ENCODE data around the gene MUC15.

Gene MUC15

DNA sequence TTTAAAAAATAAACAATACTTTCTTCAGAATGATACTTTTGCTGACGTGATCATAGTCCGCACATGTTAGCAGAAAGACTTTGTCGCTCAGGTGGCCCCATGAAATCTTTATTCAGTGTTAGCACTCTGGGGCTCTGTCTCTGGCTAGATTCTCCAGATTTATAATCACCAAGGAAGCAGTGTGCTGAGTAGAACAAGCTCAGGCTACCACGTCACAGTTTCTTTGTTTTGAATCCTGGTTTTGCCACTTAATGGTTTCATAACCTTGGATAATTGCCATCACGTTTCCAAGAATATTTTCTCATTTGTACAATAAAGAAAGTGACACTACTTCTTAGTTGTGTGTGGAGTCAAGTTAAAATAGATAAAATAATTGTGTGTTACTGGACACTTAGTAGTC, 3.9 kb upstream of the MUC15 start:
- Histone ChIP-seq H3K36me3 (no peaks in the 10 kb centered on the region), H3K27me3 (no peaks in the 10 kb centered on the region), H3K9me3 (no peaks in the 10 kb centered on the region), H3K9ac (no peak overlapping the region), H3K4me2 (no peak overlapping the region), H4K20me1 (no peaks in the 10 kb centered on the region), H3K27ac (no peak overlapping the region), H3K4me1 (no peaks in the 10 kb centered on the region), H3K4me3 (no peak overlapping the region)
- no peak for TF ChIP-seq Cebpa-rat (IDR thresholded peaks at IDR 0.05)

DNA sequence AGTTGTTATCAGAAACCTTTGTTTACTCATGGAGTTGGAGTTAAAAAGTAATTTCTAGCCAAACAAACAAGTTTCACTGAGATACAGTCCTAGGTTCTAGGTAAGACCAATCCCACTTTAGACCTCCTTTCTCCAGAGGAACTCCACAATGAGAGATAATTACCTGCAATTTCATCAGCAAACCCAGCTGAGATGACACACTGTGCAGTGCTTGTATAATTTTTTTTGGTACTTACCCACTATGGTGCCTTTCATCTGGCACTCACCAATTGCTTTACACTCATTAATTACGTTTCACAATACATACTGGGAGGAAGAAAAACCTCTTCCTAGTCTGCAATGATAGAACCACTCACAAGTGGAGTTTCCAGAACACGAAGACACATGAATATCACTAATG, 1.8 kb upstream of the MUC15 start:
- H3K4me3 ChIP-seq: no peak overlapping the region
- no peak overlapping the region for H3K4me2 ChIP-seq
- no peaks in the 10 kb centered on the region for H3K27me3 ChIP-seq
- no peaks in the 10 kb centered on the region for H3K36me3 ChIP-seq
- H3K4me1 ChIP-seq: no peaks in the 10 kb centered on the region
- no peaks in the 10 kb centered on the region for H3K9me3 ChIP-seq
- no peak for TF ChIP-seq Cebpa-rat (IDR thresholded peaks at IDR 0.05)
- no peak overlapping the region for H3K27ac ChIP-seq
- no peak overlapping the region for H3K9ac ChIP-seq
- H4K20me1 ChIP-seq: no peaks in the 10 kb centered on the region

DNA sequence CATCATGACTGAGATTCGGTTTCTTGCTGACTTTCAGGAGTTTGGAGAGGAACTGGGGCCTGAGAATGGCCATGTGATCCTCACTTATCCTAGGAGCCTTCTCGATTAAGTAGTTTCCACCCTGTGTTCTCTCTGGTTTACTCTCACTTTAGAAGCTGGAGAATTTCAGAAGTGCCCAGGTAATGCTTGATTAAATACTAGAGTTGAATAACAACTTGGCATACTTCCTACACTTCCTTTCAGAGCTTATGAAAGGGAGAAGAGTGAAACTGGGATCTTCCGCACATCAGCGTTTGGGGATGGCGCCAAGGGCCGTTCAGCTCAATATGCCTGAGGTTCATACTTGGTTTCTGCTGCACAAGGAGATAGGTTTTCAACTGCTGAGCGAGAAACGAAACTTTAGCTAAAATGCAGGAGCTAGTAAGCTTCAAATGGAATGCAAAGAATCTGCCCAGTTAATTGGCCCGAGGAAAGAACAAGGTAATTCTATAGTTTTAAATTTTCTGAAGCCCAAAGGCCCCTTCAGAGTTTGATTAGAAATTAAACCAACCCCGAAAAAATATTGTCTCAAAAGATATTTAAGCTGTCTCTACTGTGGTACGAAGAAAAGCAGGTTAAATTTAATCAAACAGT, 823 bp upstream of the MUC15 start:
- no peaks in the 10 kb centered on the region for H3K9me3 ChIP-seq
- H3K27ac ChIP-seq: no peak overlapping the region
- no peaks in the 10 kb centered on the region for H4K20me1 ChIP-seq
- no peak overlapping the region for H3K4me2 ChIP-seq
- no peak for TF ChIP-seq Cebpa-rat (IDR thresholded peaks at IDR 0.05)
- no peaks in the 10 kb centered on the region for H3K27me3 ChIP-seq
- no peaks in the 10 kb centered on the region for H3K36me3 ChIP-seq
- no peak overlapping the region for H3K9ac ChIP-seq
- no peak overlapping the region for H3K4me3 ChIP-seq
- no peaks in the 10 kb centered on the region for H3K4me1 ChIP-seq

DNA sequence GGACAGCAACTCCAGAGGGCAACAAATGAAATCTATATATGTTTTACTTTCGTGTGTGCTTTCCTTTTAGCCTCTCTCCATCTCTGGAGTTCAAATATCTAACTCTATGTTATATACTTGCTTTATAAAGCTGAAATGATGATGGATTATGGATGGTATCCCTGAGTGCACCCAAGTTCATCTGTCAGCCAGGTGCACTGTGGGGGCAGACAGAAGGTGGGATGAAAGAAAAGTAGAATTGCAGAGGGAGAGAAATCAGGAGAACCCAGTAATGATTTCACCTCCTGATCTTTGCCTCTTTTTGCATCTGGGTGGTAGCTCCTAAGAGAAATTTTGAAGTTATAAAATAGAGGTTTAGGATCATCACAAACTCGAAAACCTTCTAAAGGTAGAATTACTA, 2.4 kb downstream of the MUC15 start:
- no peak overlapping the region for H3K4me2 ChIP-seq
- no peaks in the 10 kb centered on the region for H4K20me1 ChIP-seq
- no peak for TF ChIP-seq Cebpa-rat (IDR thresholded peaks at IDR 0.05)
- no peaks in the 10 kb centered on the region for H3K36me3 ChIP-seq
- H3K4me1 ChIP-seq: no peaks in the 10 kb centered on the region
- H3K9me3 ChIP-seq: no peaks in the 10 kb centered on the region
- H3K9ac ChIP-seq: no peak overlapping the region
- H3K27ac ChIP-seq: no peak overlapping the region
- no peak overlapping the region for H3K4me3 ChIP-seq
- H3K27me3 ChIP-seq: no peaks in the 10 kb centered on the region

DNA sequence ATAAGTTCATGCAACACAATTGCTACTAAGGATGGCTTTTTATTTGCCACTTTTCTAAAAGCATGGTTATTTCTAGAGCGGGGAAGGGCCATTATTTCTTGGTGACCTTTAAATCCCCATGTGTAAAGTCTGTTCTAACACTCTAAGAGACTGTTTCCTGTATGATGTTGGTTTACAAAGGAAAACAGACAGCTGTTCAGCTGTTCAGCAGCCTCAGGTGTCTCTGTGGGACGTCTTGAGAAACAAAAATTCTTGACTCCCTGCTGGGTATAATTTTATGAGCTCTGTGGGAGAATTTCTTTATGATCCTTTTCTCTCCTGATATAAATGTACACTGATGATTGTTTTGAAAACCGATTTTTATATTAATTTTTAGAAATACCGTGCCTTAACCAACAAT, 13.9 kb downstream of the MUC15 start:
- Histone ChIP-seq H4K20me1 (no peaks in the 10 kb centered on the region), H3K9me3 (no peaks in the 10 kb centered on the region), H3K9ac (no peak overlapping the region), H3K4me3 (no peak overlapping the region), H3K4me2 (peak overlapping the region; percentile 40), H3K27ac (no peak overlapping the region), H3K4me1 (peaks cover 15% of the 10 kb centered on the region), H3K36me3 (no peaks in the 10 kb centered on the region), H3K27me3 (no peaks in the 10 kb centered on the region)
- no peak for TF ChIP-seq Cebpa-rat (IDR thresholded peaks at IDR 0.05)

DNA sequence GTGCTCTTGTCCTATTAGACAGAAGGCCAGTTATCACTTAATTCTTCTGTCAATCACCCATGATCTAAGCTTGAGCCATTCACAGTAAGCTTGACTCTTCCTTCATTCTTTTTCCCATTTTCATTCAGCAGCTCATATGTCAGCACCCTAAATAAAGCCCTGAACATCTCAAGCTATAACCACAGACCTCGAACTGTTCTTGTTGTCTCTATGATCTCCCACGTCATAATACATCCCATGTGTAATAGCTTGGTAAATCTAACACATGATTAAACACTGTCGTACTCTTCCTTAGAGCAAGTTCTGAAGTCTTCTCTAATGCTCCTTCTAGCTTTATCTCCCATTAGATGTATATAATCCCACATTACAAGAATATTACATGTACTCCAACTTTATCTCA, 14.4 kb downstream of the MUC15 start:
- H3K27me3 ChIP-seq: no peaks in the 10 kb centered on the region

DNA sequence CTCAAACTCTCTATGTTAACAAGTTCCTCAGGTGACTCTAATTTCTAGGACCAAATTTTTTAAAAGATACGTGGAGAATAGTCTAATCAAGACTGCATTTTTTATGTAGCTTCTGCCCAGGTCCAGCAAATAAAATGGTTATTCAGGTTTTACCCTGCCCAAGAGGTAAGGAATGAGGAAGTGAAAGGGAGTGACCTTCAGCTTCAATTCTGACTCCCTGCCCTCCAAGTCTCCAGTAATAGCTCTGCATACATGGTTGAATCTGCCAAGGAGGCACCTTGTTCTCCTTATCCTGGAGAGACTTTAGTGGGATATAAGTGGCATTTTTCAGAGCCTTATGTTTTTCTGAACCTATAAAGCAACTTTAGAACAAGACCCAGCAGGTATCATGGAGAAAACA, 15.5 kb downstream of the MUC15 start:
- no peaks in the 10 kb centered on the region for H3K9me3 ChIP-seq
- H3K4me3 ChIP-seq: no peak overlapping the region
- no peak overlapping the region for H3K27ac ChIP-seq
- H3K36me3 ChIP-seq: no peaks in the 10 kb centered on the region
- H3K4me1 ChIP-seq: peaks cover 15% of the 10 kb centered on the region
- no peak overlapping the region for H3K9ac ChIP-seq
- TF ChIP-seq Cebpa-rat (IDR thresholded peaks at IDR 0.05): no peak
- no peaks in the 10 kb centered on the region for H4K20me1 ChIP-seq
- H3K4me2 ChIP-seq: no peak overlapping the region
- no peaks in the 10 kb centered on the region for H3K27me3 ChIP-seq

More for the DNA sequence above, 14.4 kb downstream of the MUC15 start:
- Histone ChIP-seq H3K36me3 (no peaks in the 10 kb centered on the region), H3K4me3 (no peak overlapping the region), H3K9ac (no peak overlapping the region), H3K9me3 (no peaks in the 10 kb centered on the region), H3K4me2 (peak overlapping the region; percentile 40), H3K4me1 (peaks cover 15% of the 10 kb centered on the region), H4K20me1 (no peaks in the 10 kb centered on the region), H3K27ac (no peak overlapping the region)
- TF ChIP-seq Cebpa-rat (IDR thresholded peaks at IDR 0.05): no peak

DNA sequence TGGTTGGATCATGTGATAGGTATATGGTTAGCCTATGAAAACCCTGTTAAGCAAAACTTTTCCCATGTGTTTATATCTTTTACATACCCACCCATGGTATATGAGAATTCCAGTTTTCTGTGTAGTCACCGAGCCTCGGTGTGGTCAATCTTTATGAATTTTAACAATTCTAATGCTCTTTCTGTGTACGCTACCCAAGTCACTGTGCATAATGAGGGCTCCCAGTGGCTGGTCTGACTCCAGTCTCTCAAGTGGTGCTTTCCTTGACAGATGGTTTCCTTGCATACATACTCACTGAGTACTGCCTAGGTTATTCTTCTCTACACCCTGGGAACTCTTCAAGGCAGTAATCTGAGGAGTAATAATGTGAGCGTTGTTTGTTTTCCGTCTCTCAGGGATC, 17.6 kb downstream of the MUC15 start:
- TF ChIP-seq Cebpa-rat (IDR thresholded peaks at IDR 0.05): no peak
- no peak overlapping the region for H3K4me3 ChIP-seq
- no peaks in the 10 kb centered on the region for H4K20me1 ChIP-seq
- no peaks in the 10 kb centered on the region for H3K27me3 ChIP-seq
- no peaks in the 10 kb centered on the region for H3K9me3 ChIP-seq
- H3K27ac ChIP-seq: no peak overlapping the region
- no peak overlapping the region for H3K9ac ChIP-seq
- no peaks in the 10 kb centered on the region for H3K36me3 ChIP-seq
- H3K4me2 ChIP-seq: no peak overlapping the region
- peaks cover 15% of the 10 kb centered on the region for H3K4me1 ChIP-seq

DNA sequence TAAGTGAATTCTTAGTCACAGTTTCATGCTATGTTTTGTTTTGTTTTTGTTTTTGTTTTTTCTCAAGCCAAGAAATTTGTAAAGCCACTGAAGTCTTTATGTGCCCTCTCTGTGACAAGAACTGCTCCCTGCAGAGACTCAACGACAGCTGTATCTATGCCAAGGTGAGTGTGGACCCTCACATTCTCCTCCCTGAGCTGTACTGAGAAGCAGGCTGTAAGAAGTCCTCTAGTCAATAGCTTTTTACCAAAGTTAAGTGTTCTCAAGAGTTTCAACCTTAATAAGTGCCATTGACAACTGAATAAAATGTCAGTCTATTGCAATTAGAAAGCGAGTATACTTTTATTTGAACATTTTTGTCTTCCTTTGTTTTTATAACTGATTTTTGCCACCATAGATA, 18.9 kb downstream of the MUC15 start:
- H3K36me3 ChIP-seq: no peaks in the 10 kb centered on the region
- no peak overlapping the region for H3K27ac ChIP-seq
- no peaks in the 10 kb centered on the region for H3K27me3 ChIP-seq
- H3K9me3 ChIP-seq: no peaks in the 10 kb centered on the region
- H3K9ac ChIP-seq: no peak overlapping the region
- peaks cover 9% of the 10 kb centered on the region for H3K4me1 ChIP-seq
- no peak overlapping the region for H3K4me3 ChIP-seq
- no peak for TF ChIP-seq Cebpa-rat (IDR thresholded peaks at IDR 0.05)
- H4K20me1 ChIP-seq: no peaks in the 10 kb centered on the region
- no peak overlapping the region for H3K4me2 ChIP-seq

DNA sequence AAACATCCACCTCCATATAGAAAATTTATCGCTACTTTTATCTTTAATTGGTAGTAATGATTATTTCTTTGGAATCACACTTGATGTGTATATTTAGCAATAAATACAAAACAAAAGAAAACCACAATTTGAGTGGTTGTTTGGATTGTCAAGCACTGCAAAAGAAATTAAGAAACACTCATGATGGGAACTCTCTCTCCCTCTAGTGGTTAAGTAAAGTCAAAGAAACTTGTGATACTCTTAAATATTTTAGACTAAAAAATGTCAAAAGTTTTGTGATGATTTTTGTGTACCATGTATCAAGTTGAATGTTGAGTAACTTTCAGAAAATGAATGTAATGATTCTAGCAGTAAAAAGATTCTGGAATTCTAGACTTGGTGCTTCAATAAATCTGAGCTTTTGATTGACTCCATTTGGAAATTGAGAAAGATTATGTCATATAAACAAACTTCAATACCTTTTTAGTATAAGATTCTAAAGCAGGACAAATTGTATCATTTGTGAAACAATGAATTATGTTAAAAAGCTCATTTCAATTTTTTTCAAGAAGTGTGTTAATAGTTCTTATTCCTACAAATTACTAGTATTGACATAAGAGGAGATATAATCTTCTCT, 20.8 kb downstream of the MUC15 start:
- H3K27ac ChIP-seq: no peak overlapping the region
- no peaks in the 10 kb centered on the region for H4K20me1 ChIP-seq
- no peaks in the 10 kb centered on the region for H3K27me3 ChIP-seq
- no peak overlapping the region for H3K4me3 ChIP-seq
- no peak for TF ChIP-seq Cebpa-rat (IDR thresholded peaks at IDR 0.05)
- no peaks in the 10 kb centered on the region for H3K4me1 ChIP-seq
- H3K9ac ChIP-seq: no peak overlapping the region
- H3K9me3 ChIP-seq: no peaks in the 10 kb centered on the region
- no peaks in the 10 kb centered on the region for H3K36me3 ChIP-seq
- H3K4me2 ChIP-seq: no peak overlapping the region

DNA sequence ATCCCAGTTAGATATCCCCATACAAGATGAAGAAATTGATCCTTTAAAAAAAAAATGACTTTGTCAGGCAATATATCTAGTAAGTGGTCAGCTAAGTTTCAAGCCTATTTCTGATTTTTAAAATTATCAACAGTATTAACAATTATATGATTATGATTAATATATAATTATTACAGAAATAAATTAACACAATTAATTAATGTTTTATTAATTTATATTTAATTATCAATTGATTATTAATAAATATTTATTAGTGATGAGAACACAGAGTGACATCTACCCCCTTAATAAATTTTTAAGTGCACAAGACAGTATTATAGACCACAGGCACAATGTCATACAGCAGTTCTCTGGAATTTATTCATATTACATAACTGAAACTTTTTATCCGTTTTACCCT, 22.0 kb downstream of the MUC15 start:
- Histone ChIP-seq H3K4me3 (no peak overlapping the region), H3K36me3 (no peaks in the 10 kb centered on the region), H3K4me2 (no peak overlapping the region), H3K27me3 (no peaks in the 10 kb centered on the region), H3K9me3 (no peaks in the 10 kb centered on the region), H3K27ac (no peak overlapping the region), H3K9ac (no peak overlapping the region), H4K20me1 (no peaks in the 10 kb centered on the region), H3K4me1 (no peaks in the 10 kb centered on the region)
- TF ChIP-seq Cebpa-rat (IDR thresholded peaks at IDR 0.05): no peak
